ENCODE data around the gene DLEU7.

The DLEU7 gene

GRCh38 chr13:50783717-50784290 is 59.7 kb downstream of the DLEU7 start:
- no peak overlapping the region for H2AFZ ChIP-seq (ENCODE audit: low read length)
- H3K4me2 ChIP-seq (ENCODE audit: low read depth, low read length, poor library complexity, severe bottlenecking): no peak overlapping the region
- peaks cover 10% of the 10 kb centered on the region for H3K4me1 ChIP-seq (ENCODE audit: insufficient read depth, low read length, poor library complexity, severe bottlenecking)
- no peaks in the 10 kb centered on the region for H3K27me3 ChIP-seq (ENCODE audit: insufficient read depth, low read length, poor library complexity, severe bottlenecking)
- H3K4me3 ChIP-seq (ENCODE audit: low read length, poor library complexity, severe bottlenecking): no peak overlapping the region
- H3K36me3 ChIP-seq (ENCODE audit: insufficient read depth, low read length): peaks cover 2% of the 10 kb centered on the region; the same call in 1 of the 2 replicates
- H3F3A ChIP-seq (ENCODE audit: low read depth): no peaks in the 10 kb centered on the region
- H3K9me3 ChIP-seq (ENCODE audit: insufficient read depth, low read depth, low read length): no peaks in the 10 kb centered on the region
- no peaks in the 10 kb centered on the region for H3K9me2 ChIP-seq (replicated peaks; ENCODE audit: low read depth, low read length)
- no peak overlapping the region for H3K9ac ChIP-seq (ENCODE audit: low read depth, low read length, poor library complexity, severe bottlenecking)
- no peaks in the 10 kb centered on the region for H3K79me2 ChIP-seq (ENCODE audit: insufficient read depth, low read length)
- TF ChIP-seq EZH2phosphoT487 (IDR thresholded peaks at IDR 0.05; ENCODE audit: borderline replicate concordance) (no peak), CTCF (conservative IDR thresholded peaks at IDR 0.05; ENCODE audit: low read length) (no peak)
- H4K20me1 ChIP-seq (ENCODE audit: insufficient read depth, low read length, poor library complexity, severe bottlenecking): no peaks in the 10 kb centered on the region

- Histone ChIP-seq H3K4me1 (ENCODE audit: insufficient read depth, low read length, poor library complexity, severe bottlenecking) (peaks cover 10% of the 10 kb centered on the region), H4K20me1 (ENCODE audit: insufficient read depth, low read length, poor library complexity, severe bottlenecking) (no peaks in the 10 kb centered on the region), H3K36me3 (ENCODE audit: insufficient read depth, low read length) (peaks cover 2% of the 10 kb centered on the region; the same call in 1 of the 2 replicates), H2AFZ (ENCODE audit: low read length) (no peak overlapping the region), H3K4me3 (ENCODE audit: low read length, poor library complexity, severe bottlenecking) (no peak overlapping the region), H3K27me3 (ENCODE audit: insufficient read depth, low read length, poor library complexity, severe bottlenecking) (no peaks in the 10 kb centered on the region), H3K79me2 (ENCODE audit: insufficient read depth, low read length) (no peaks in the 10 kb centered on the region), H3K9ac (ENCODE audit: low read depth, low read length, poor library complexity, severe bottlenecking) (no peak overlapping the region), H3F3A (ENCODE audit: low read depth) (no peaks in the 10 kb centered on the region), H3K9me2 (replicated peaks; ENCODE audit: low read depth, low read length) (no peaks in the 10 kb centered on the region), H3K9me3 (ENCODE audit: insufficient read depth, low read depth, low read length) (no peaks in the 10 kb centered on the region), H3K4me2 (ENCODE audit: low read depth, low read length, poor library complexity, severe bottlenecking) (no peak overlapping the region)
- no peak for TF ChIP-seq EZH2phosphoT487 (IDR thresholded peaks at IDR 0.05; ENCODE audit: borderline replicate concordance)
- TF ChIP-seq CTCF (conservative IDR thresholded peaks at IDR 0.05; ENCODE audit: low read length): no peak
These were observed 60.4 kb downstream of the DLEU7 start for GRCh38 chr13:50783066-50783465.

GRCh38 chr13:50780201-50781015 is 63.1 kb downstream of the DLEU7 start:
- Histone ChIP-seq H3K4me2 (ENCODE audit: low read depth, low read length, poor library complexity, severe bottlenecking) (no peak overlapping the region), H4K20me1 (ENCODE audit: insufficient read depth, low read length, poor library complexity, severe bottlenecking) (no peaks in the 10 kb centered on the region), H3K9ac (ENCODE audit: low read depth, low read length, poor library complexity, severe bottlenecking) (no peak overlapping the region), H3K27me3 (ENCODE audit: insufficient read depth, low read length, poor library complexity, severe bottlenecking) (no peaks in the 10 kb centered on the region), H3K79me2 (ENCODE audit: insufficient read depth, low read length) (no peaks in the 10 kb centered on the region), H3K9me2 (replicated peaks; ENCODE audit: low read depth, low read length) (no peaks in the 10 kb centered on the region), H3F3A (ENCODE audit: low read depth) (no peaks in the 10 kb centered on the region), H3K36me3 (ENCODE audit: insufficient read depth, low read length) (peaks cover 2% of the 10 kb centered on the region; the same call in 1 of the 2 replicates), H3K9me3 (ENCODE audit: insufficient read depth, low read depth, low read length) (peaks cover under 1% of the 10 kb centered on the region; the same call in 1 of the 2 replicates), H3K4me3 (ENCODE audit: low read length, poor library complexity, severe bottlenecking) (no peak overlapping the region), H3K4me1 (ENCODE audit: insufficient read depth, low read length, poor library complexity, severe bottlenecking) (peaks cover 10% of the 10 kb centered on the region), H2AFZ (ENCODE audit: low read length) (no peak overlapping the region)
- TF ChIP-seq EZH2phosphoT487 (IDR thresholded peaks at IDR 0.05; ENCODE audit: borderline replicate concordance) (no peak), CTCF (conservative IDR thresholded peaks at IDR 0.05; ENCODE audit: low read length) (no peak)
